ENCODE data around the gene GPAT2.
"Not testable (repeated sequence)": the region's sequence is repeated elsewhere in the genome, so short reads cannot be mapped to it uniquely, and the experiment has no call there.

GRCh38 chr2:95992520-95993272 lies 42.0 kb downstream of the GPAT2 start:
- TF ChIP-seq CTCF (IDR thresholded peaks at IDR 0.05; ENCODE audit: control extremely low read depth in 1 of 3, insufficient read depth in 1 of 3, low read depth in 1 of 3, low read length in 3 of 3), result peak in 2 of 3 experiments; percentile 62 to 83; a peak in 3 of 4 replicates
- not testable (repeated sequence) for TF ChIP-seq POLR2A (IDR thresholded peaks at IDR 0.05; ENCODE audit: control extremely low read depth in 1 of 2, low read depth in 2 of 2, low read length in 2 of 2); CHD1 (IDR thresholded peaks at IDR 0.05; ENCODE audit: low read depth, low read length); JUN (IDR thresholded peaks at IDR 0.05; ENCODE audit: low read depth, low read length); YY1 (IDR thresholded peaks at IDR 0.05; ENCODE audit: low read depth, low read length); EZH2 (IDR thresholded peaks at IDR 0.05; ENCODE audit: low read depth, low read length, severe bottlenecking)
